Measurements from ENCODE around the gene MYO10.

MYO10 gene

GRCh38 chr5:16943846-16944678, 8.0 kb upstream of the MYO10 start:
- DNase-seq (ENCODE audit: low read depth in 3 of 3, low spot score in 1 of 3): no peak

- no peak for DNase-seq (ENCODE audit: low read depth in 3 of 3, low spot score in 1 of 3)
These were observed 1.5 kb upstream of the MYO10 start for GRCh38 chr5:16937503-16938161.

- no peak for DNase-seq (ENCODE audit: low read depth in 3 of 3, low spot score in 1 of 3)
These were observed 926 bp upstream of the MYO10 start for GRCh38 chr5:16936989-16937438.

GRCh38 chr5:16935231-16936149, 598 bp downstream of the MYO10 start:
- DNase-seq (ENCODE audit: low read depth in 3 of 3, low spot score in 1 of 3): no peak

- DNase-seq (ENCODE audit: low read depth in 3 of 3, low spot score in 1 of 3): no peak
These were observed 1.4 kb downstream of the MYO10 start for GRCh38 chr5:16934677-16935153.

- no peak for DNase-seq (ENCODE audit: low read depth in 3 of 3, low spot score in 1 of 3)
These were observed 2.0 kb downstream of the MYO10 start for GRCh38 chr5:16934123-16934522.

GRCh38 chr5:16933337-16933736, 2.8 kb downstream of the MYO10 start:
- no peak for DNase-seq (ENCODE audit: low read depth in 3 of 3, low spot score in 1 of 3)

GRCh38 chr5:16932401-16932800, 3.7 kb downstream of the MYO10 start:
- DNase-seq (ENCODE audit: low read depth in 3 of 3, low spot score in 1 of 3): no peak

- DNase-seq (ENCODE audit: low read depth in 3 of 3, low spot score in 1 of 3): no peak
These were observed 4.6 kb downstream of the MYO10 start for GRCh38 chr5:16931334-16932110.

- DNase-seq (ENCODE audit: low read depth in 3 of 3, low spot score in 1 of 3): no peak
These were observed 5.6 kb downstream of the MYO10 start for GRCh38 chr5:16930496-16930895.

GRCh38 chr5:16929831-16930230, 6.3 kb downstream of the MYO10 start:
- no peak for DNase-seq (ENCODE audit: low read depth in 3 of 3, low spot score in 1 of 3)

GRCh38 chr5:16929347-16929746, 6.7 kb downstream of the MYO10 start:
- no peak for DNase-seq (ENCODE audit: low read depth in 3 of 3, low spot score in 1 of 3)

- no peak for DNase-seq (ENCODE audit: low read depth in 3 of 3, low spot score in 1 of 3)
These were observed 8.5 kb downstream of the MYO10 start for GRCh38 chr5:16927613-16928012.

GRCh38 chr5:16926417-16926816, 9.7 kb downstream of the MYO10 start:
- no peak for DNase-seq (ENCODE audit: low read depth in 3 of 3, low spot score in 1 of 3)

- no peak for DNase-seq (ENCODE audit: low read depth in 3 of 3, low spot score in 1 of 3)
These were observed 11.9 kb downstream of the MYO10 start for GRCh38 chr5:16924206-16924605.

- DNase-seq (ENCODE audit: low read depth in 3 of 3, low spot score in 1 of 3): no peak
These were observed 13.7 kb downstream of the MYO10 start for GRCh38 chr5:16922430-16922829.

GRCh38 chr5:16921211-16921610, 14.9 kb downstream of the MYO10 start:
- no peak for DNase-seq (ENCODE audit: low read depth in 3 of 3, low spot score in 1 of 3)

GRCh38 chr5:16920109-16920816, 15.8 kb downstream of the MYO10 start:
- DNase-seq (ENCODE audit: low read depth in 3 of 3, low spot score in 1 of 3): no peak

GRCh38 chr5:16918891-16919671, 17.0 kb downstream of the MYO10 start:
- DNase-seq (ENCODE audit: low read depth in 3 of 3, low spot score in 1 of 3): no peak
